ENCODE data around the gene ABCD1. TPM values are rescaled to one million over a fixed set of nuclear protein-coding genes. Genes with fewer than 3 reads are reported as not detected.

The ABCD1 gene
- total RNA-seq, 4 donors from 2014 or later, result 2.9 to 24.9 (median 13.1) TPM

DNA sequence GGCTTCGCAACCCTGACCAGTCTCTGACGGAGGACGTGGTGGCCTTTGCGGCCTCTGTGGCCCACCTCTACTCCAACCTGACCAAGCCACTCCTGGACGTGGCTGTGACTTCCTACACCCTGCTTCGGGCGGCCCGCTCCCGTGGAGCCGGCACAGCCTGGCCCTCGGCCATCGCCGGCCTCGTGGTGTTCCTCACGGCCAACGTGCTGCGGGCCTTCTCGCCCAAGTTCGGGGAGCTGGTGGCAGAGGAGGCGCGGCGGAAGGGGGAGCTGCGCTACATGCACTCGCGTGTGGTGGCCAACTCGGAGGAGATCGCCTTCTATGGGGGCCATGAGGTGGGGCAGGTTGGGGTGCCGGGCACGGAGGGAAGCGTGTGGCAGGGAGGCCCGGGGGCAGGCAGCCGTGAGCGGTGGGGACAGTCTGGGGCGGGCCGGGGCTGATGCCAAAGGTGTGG is 1.2 kb downstream of the ABCD1 start:
- intact Hi-C loops (cut with DNase I; ENCODE audit: low total_unique reads), result no loop called here
- DNase-seq, result peak in 1 of 2 donors; percentile 37

GRCh38 chrX:153726286-153727122 is 1.8 kb downstream of the ABCD1 start:
- H3K4me1 ChIP-seq, result peaks cover 0 to 4% of the 10 kb centered on the region in 2 donors
- no peaks in the 10 kb centered on the region for H3K9me3 ChIP-seq
- peak overlapping the region; percentile 81 to 91 for H3K27ac ChIP-seq
- intact Hi-C loops (cut with DNase I; ENCODE audit: low total_unique reads), result no loop called here
- DNase-seq, result peak; percentile 46 to 52
- no peaks in the 10 kb centered on the region for H3K36me3 ChIP-seq
- TF ChIP-seq POLR2A (IDR thresholded peaks at IDR 0.05), result no peak
- TF ChIP-seq, protein P1, sequence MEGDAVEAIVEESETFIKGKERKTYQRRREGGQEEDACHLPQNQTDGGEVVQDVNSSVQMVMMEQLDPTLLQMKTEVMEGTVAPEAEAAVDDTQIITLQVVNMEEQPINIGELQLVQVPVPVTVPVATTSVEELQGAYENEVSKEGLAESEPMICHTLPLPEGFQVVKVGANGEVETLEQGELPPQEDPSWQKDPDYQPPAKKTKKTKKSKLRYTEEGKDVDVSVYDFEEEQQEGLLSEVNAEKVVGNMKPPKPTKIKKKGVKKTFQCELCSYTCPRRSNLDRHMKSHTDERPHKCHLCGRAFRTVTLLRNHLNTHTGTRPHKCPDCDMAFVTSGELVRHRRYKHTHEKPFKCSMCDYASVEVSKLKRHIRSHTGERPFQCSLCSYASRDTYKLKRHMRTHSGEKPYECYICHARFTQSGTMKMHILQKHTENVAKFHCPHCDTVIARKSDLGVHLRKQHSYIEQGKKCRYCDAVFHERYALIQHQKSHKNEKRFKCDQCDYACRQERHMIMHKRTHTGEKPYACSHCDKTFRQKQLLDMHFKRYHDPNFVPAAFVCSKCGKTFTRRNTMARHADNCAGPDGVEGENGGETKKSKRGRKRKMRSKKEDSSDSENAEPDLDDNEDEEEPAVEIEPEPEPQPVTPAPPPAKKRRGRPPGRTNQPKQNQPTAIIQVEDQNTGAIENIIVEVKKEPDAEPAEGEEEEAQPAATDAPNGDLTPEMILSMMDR (IDR thresholded peaks at IDR 0.05), result no peak
- H3K4me3 ChIP-seq, result peak overlapping the region; percentile 9 to 21
- no peaks in the 10 kb centered on the region for H3K27me3 ChIP-seq

More for the DNA sequence above, 1.2 kb downstream of the ABCD1 start:
- Histone ChIP-seq H3K4me3 (no peak overlapping the region), H3K9me3 (no peaks in the 10 kb centered on the region), H3K27me3 (no peaks in the 10 kb centered on the region), H3K27ac (peak overlapping the region; percentile 81 to 91), H3K36me3 (no peaks in the 10 kb centered on the region), H3K4me1 (peaks cover 0 to 4% of the 10 kb centered on the region in 2 donors)
- no peak for TF ChIP-seq POLR2A (IDR thresholded peaks at IDR 0.05)
- TF ChIP-seq, protein P1 (IDR thresholded peaks at IDR 0.05), result no peak

DNA sequence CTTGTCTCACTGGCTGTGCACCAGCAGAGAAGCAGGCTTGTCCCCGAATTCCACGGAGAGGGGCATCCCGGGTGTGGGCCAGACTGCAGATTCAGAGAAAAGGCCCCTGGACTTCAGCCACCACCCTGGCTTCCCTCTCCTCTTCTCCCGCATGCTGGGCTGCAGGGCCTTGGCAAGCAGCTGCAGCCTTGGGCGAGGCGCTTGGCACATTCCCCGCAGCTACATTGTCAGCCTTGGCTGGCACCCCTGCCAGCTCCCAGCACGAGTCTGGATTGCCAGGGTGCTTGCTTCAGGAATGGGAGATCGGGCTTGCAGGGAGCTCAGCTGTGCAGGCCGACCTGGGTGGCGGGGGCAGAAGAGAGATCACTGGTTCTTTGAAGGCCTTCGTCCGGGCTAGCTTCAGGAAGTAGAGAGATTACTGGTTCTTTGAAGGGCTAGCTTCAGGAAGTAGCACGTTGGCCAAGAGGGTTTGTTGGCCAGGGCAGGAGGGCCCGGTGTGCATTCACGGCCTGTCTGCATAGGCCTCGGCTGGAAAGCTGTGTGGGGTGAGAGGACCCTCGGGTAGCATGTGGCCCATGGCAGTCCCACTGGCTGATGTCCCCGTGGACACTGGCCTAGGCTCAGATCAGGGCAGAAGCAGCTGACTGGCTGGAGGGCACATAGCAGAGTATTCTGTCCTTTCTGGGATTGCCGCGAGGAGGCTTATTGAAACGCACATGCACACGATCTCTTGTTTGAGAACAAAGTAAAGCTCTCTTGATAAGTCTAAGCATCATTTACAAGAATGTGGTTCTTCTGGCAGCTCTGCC is 2.7 kb downstream of the ABCD1 start:
- peak overlapping the region; percentile 5 to 21 for H3K4me3 ChIP-seq
- no peaks in the 10 kb centered on the region for H3K36me3 ChIP-seq
- no peaks in the 10 kb centered on the region for H3K9me3 ChIP-seq
- intact Hi-C loops (cut with DNase I; ENCODE audit: low total_unique reads), result no loop called here
- peak overlapping the region; percentile 81 to 91 for H3K27ac ChIP-seq
- peak in 1 of 2 donors; percentile 36 for DNase-seq
- no peak for TF ChIP-seq POLR2A (IDR thresholded peaks at IDR 0.05)
- TF ChIP-seq, protein P1 (IDR thresholded peaks at IDR 0.05), result no peak
- H3K27me3 ChIP-seq, result no peaks in the 10 kb centered on the region
- peaks cover 0 to 4% of the 10 kb centered on the region in 2 donors for H3K4me1 ChIP-seq

DNA sequence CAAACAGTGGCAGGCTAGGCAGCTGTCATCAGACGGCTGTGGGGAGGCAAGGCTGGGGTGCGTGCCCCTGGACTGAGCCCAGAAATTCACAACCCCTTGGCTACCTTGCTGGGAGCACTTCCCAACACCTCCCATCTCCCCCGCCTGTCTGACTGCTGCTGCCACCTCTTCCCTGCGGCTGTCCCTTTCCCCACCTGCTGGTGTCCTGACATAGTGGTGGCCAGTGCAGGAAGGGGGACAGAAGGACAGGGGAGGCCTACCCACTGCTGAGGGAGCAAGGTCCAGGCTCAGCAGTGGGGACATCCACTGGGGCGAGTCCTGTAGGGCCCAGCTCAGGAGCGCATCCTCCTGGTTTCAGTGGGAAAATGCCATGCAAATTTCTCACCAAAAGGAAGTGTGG is 3.4 kb downstream of the ABCD1 start:
- no peaks in the 10 kb centered on the region for H3K27me3 ChIP-seq
- no peak for DNase-seq
- TF ChIP-seq, protein P1 (IDR thresholded peaks at IDR 0.05), result no peak
- TF ChIP-seq POLR2A (IDR thresholded peaks at IDR 0.05), result no peak

More for the DNA sequence above, 3.4 kb downstream of the ABCD1 start:
- Histone ChIP-seq H3K4me3 (no peak overlapping the region), H3K4me1 (peaks cover 0 to 4% of the 10 kb centered on the region in 2 donors), H3K27ac (peak overlapping the region in 1 of 2 donors; percentile 91), H3K36me3 (no peaks in the 10 kb centered on the region), H3K9me3 (no peaks in the 10 kb centered on the region)
- intact Hi-C loops (cut with DNase I; ENCODE audit: low total_unique reads), result no loop called here

Measured in uterus (tissue), 4 donors.